ENCODE data around the gene EGR4. TPM values are rescaled to one million over a fixed set of nuclear protein-coding genes. Genes with fewer than 3 reads are reported as not detected.

Gene EGR4
- total RNA-seq, 3 donors from 2014 or later = 0.79 to 1.1 (median 0.87) TPM

DNA sequence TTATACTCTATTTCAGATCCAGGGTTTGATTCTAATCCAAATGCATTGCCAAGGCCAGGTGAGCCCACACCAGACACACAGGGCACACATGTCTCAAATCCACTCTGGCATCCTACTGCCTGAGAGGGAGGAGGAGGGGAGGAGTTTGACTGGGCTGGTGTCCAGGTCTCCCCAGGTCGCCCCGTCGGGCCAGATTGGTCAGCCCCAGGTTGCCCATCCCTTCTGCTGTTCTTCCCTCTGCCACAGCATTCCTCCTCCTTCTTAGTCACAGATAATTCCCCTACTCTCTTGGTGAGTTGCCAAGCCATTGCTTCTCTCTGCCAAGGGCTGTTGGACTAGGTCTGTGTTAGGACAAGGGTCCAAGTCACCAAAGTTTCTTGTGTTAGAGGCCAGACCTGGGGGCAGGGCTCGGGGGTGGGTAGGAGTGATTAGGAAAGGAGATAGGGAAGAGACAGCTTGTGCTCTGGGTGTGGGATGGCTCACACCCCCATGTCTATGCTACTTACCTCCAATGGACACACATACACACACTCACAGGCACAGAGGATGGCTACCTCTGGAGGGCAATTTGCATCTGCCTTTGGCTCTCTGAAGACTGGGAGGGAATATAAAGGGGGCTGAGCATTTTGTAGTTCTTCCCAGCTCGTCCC, 2.5 kb upstream of the EGR4 start:
- Mint-ChIP-seq H3K36me3 (ENCODE audit: insufficient read depth) (no peaks in the 10 kb centered on the region), H3K4me3 (no peak overlapping the region), H3K4me1 (ENCODE audit: low read depth) (peaks cover 12% of the 10 kb centered on the region), H3K9me3 (no peaks in the 10 kb centered on the region), H3K27me3 (ENCODE audit: low read depth) (peaks cover 66% of the 10 kb centered on the region)
- ATAC-seq (no peak), DNase-seq (no peak)

- DNase-seq = no peak
- Mint-ChIP-seq H3K4me1 (ENCODE audit: low read depth) (peaks cover 16% of the 10 kb centered on the region), H3K36me3 (ENCODE audit: insufficient read depth) (no peaks in the 10 kb centered on the region), H3K27me3 (ENCODE audit: low read depth) (peaks cover 64% of the 10 kb centered on the region), H3K9me3 (no peaks in the 10 kb centered on the region), H3K4me3 (no peak overlapping the region)
- no peak for ATAC-seq
Observed at GRCh38 chr2:73294239-73294638, 891 bp upstream of the EGR4 start.

GRCh38 chr2:73292906-73293533, 328 bp downstream of the EGR4 start:
- Mint-ChIP-seq H3K4me3 (peak overlapping the region; percentile 74), H3K4me1 (ENCODE audit: low read depth) (peaks cover 16% of the 10 kb centered on the region), H3K27me3 (ENCODE audit: low read depth) (peaks cover 72% of the 10 kb centered on the region), H3K36me3 (ENCODE audit: insufficient read depth) (no peaks in the 10 kb centered on the region), H3K9me3 (no peaks in the 10 kb centered on the region)
- peak; percentile 7 to 9 for ATAC-seq
- DNase-seq = peak; percentile 7

- peaks cover 16% of the 10 kb centered on the region for H3K4me1 Mint-ChIP-seq (ENCODE audit: low read depth)
- peak overlapping the region; percentile 69 for H3K4me3 Mint-ChIP-seq
- ATAC-seq (no peak), DNase-seq (no peak)
- no peaks in the 10 kb centered on the region for H3K9me3 Mint-ChIP-seq
- H3K36me3 Mint-ChIP-seq (ENCODE audit: insufficient read depth) = no peaks in the 10 kb centered on the region
- H3K27me3 Mint-ChIP-seq (ENCODE audit: low read depth) = peaks cover 67% of the 10 kb centered on the region
Observed at GRCh38 chr2:73292316-73292905, 937 bp downstream of the EGR4 start.

- H3K27me3 Mint-ChIP-seq (ENCODE audit: low read depth) = peaks cover 60% of the 10 kb centered on the region
- DNase-seq = no peak
- peak; percentile 6 to 8 for ATAC-seq
- H3K9me3 Mint-ChIP-seq = no peaks in the 10 kb centered on the region
- H3K4me3 Mint-ChIP-seq = peak overlapping the region; percentile 68
- no peaks in the 10 kb centered on the region for H3K36me3 Mint-ChIP-seq (ENCODE audit: insufficient read depth)
- peaks cover 16% of the 10 kb centered on the region for H3K4me1 Mint-ChIP-seq (ENCODE audit: low read depth)
Observed at GRCh38 chr2:73291461-73292315, 1.7 kb downstream of the EGR4 start.

DNA sequence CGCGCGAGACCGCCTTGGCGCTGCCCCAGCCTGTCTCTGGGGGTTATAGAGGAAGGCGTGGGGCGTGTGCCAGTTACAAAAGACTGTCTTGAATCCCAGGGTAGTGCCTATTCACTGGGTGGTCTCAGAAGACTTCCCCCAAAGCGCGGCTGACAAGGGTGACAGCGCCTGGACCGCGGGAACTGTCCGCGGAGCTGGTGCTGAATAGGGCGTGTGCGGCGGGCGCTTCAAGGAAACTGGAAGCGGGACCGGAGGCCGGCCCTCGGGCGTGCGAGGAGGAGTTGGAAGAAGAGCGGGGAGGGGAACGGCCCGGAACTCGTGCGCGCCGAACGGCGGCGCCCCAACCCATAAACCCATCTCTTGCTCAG, 2.3 kb downstream of the EGR4 start:
- Mint-ChIP-seq H3K36me3 (ENCODE audit: insufficient read depth) (no peaks in the 10 kb centered on the region), H3K27me3 (ENCODE audit: low read depth) (peaks cover 54% of the 10 kb centered on the region), H3K4me1 (ENCODE audit: low read depth) (peaks cover 16% of the 10 kb centered on the region), H3K9me3 (no peaks in the 10 kb centered on the region), H3K4me3 (peak overlapping the region; percentile 68)
- ATAC-seq (peak; percentile 27 to 29), DNase-seq (peak; percentile 41)

DNA sequence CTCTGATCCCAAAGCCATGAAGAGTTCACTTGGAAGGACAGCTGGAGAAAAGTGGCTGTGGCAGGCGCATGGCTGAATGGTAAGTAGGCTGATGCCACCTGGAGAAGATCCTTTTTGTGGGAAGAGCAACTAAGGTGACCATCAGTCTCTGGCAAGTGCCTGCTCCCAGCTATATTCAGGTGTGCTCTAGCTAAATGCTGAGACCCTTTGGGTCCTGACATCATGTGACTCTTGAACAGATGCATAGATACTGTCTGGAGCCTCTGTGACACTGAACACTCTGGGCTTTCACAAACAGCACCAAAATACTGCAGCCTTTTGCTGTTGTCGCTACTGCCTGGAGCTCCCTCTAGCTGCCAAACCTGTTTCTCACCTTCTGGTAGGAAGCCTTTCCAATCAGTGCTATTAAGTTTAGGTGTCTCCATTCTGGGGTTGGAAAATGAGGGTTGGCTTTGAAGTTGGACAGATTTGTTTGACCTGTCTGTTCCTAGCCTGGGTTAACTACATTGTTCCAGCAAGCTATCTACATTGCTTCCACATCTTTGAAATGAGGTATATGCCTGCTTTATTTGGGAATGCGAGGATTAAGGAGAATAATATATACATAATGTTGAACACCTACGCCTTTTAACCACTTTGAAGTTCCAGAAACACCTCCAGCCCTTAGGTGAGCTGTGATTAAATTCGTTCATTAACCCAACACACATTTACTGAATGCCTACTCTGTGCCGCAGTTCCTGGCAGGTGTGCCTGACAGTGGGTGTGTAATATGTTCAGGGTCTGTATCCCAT, 3.1 kb downstream of the EGR4 start:
- peaks cover 45% of the 10 kb centered on the region for H3K27me3 Mint-ChIP-seq (ENCODE audit: low read depth)
- H3K4me3 Mint-ChIP-seq = no peak overlapping the region
- DNase-seq = peak; percentile 40
- no peak for ATAC-seq
- H3K4me1 Mint-ChIP-seq (ENCODE audit: low read depth) = peaks cover 25% of the 10 kb centered on the region
- H3K36me3 Mint-ChIP-seq (ENCODE audit: insufficient read depth) = no peaks in the 10 kb centered on the region
- H3K9me3 Mint-ChIP-seq = no peaks in the 10 kb centered on the region

DNA sequence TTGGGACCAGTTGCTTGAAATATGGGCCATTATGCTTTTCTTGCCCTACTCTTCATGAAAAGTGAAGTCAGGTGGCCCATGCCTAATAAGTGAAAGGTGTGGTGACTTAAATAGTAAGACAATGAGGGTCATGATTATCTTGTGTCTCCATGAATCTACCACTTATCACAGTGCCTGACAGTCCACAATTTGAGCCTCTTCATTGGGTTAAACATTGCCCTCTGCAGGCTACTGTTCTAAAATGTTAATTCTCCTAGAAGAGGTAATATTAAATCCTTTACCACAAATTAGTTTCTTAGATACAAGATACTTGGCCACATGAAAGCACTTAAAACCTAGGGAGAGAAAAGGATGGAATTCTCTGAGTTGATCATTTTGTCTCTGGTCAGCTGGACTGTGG, 4.0 kb downstream of the EGR4 start:
- Mint-ChIP-seq H3K4me3 (no peak overlapping the region), H3K27me3 (ENCODE audit: low read depth) (peaks cover 40% of the 10 kb centered on the region), H3K9me3 (no peaks in the 10 kb centered on the region), H3K36me3 (ENCODE audit: insufficient read depth) (no peaks in the 10 kb centered on the region), H3K4me1 (ENCODE audit: low read depth) (peaks cover 27% of the 10 kb centered on the region)
- DNase-seq = no peak
- ATAC-seq = no peak

GRCh38 chr2:73286134-73286655, 7.2 kb downstream of the EGR4 start:
- Mint-ChIP-seq H3K4me3 (peak overlapping the region; percentile 65), H3K36me3 (ENCODE audit: insufficient read depth) (no peaks in the 10 kb centered on the region), H3K27me3 (ENCODE audit: low read depth) (peaks cover 28% of the 10 kb centered on the region), H3K9me3 (no peaks in the 10 kb centered on the region), H3K4me1 (ENCODE audit: low read depth) (peaks cover 25% of the 10 kb centered on the region)
- DNase-seq = no peak
- no peak for ATAC-seq

DNA sequence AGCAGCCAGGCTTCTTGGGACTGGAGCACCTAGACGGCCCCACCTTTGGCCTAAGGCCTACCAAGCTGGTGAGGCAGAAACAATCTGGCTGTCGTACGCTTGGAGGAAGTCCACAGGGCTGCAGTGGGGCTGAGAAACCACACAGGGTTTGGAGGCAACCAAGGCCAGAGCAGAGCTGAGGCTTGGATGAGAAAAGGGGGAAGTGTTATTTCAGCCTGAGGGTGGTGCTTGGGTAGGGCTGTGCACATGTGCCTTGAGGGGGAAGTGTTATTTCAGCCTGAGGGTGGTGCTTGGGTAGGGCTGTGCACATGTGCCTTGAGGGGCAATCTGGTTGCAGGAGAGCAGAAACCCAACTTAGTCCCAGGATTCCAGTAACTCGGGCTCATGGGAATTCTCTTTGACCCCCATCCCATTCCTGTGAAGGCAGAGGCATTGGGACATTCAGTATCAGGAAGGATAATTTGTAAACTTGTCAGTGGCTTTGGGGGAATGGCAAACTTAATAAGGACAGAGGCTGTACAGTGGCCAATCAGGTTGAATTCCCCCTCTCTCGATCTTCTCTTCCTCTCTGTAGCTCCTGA, 8.1 kb downstream of the EGR4 start:
- H3K4me3 Mint-ChIP-seq = peak overlapping the region; percentile 65
- peaks cover 4% of the 10 kb centered on the region for H3K36me3 Mint-ChIP-seq (ENCODE audit: insufficient read depth)
- peaks cover 18% of the 10 kb centered on the region for H3K4me1 Mint-ChIP-seq (ENCODE audit: low read depth)
- H3K27me3 Mint-ChIP-seq (ENCODE audit: low read depth) = peaks cover 18% of the 10 kb centered on the region
- DNase-seq (no peak), ATAC-seq (peak; percentile 11 to 15)
- H3K9me3 Mint-ChIP-seq = no peaks in the 10 kb centered on the region

GRCh38 chr2:73284296-73285158, 8.8 kb downstream of the EGR4 start, which contains the start of gene FBXO41:
Gene FBXO41 (minus strand): TSS chr2:73284478. CDS start chr2:73269630, 14,848 bp downstream.
- Mint-ChIP-seq H3K4me3 (peak within 1 kb of the TSS; percentile 83), H3K4me1 (ENCODE audit: low read depth) (peaks cover 18% of the 10 kb centered on the region), H3K36me3 (ENCODE audit: insufficient read depth) (peaks cover 4% of the 10 kb centered on the region), H3K9me3 (no peaks in the 10 kb centered on the region), H3K27me3 (ENCODE audit: low read depth) (peaks cover 14% of the 10 kb centered on the region)
- DNase-seq (peak; percentile 74), ATAC-seq (peak; percentile 88 to 90)

DNA sequence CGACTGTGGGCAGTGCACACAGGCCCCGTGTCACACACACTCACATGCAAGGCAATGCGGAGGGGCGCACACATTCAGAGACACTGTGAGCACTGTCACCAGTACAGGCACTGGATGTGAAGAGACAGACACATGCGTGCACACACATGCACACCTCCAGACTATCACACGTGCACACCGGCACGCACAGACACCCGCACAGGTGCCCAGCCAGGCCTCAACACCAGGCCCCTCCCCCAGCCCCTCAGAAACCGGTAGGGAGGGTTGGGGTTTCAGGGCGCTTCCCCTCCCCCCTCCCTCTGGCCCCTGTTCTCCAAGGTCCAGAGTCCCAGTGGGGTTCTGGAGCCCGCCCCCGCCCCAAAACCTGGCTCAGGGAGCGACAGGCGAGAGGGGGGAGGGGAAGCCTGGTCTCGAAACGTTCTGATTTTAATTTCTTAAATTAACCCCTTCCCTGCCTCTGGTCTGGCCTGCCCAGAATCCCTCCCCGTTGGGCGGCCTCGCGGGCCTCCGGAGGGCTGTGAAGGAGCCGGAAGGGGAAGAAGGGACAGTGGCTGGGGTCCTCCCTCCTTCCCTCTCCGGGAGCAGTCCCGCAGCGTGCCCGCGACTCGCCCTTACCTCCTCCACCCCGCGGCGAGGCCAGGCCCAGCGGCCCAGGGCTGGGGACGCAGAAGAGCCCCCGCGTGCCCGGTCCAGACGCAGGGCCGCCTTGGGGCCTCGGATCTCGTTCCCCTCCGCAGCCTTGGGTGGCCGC, 9.6 kb downstream of the EGR4 start:
- Mint-ChIP-seq H3K4me1 (ENCODE audit: low read depth) (peaks cover 18% of the 10 kb centered on the region), H3K36me3 (ENCODE audit: insufficient read depth) (peaks cover 6% of the 10 kb centered on the region), H3K27me3 (ENCODE audit: low read depth) (peaks cover 9% of the 10 kb centered on the region), H3K9me3 (no peaks in the 10 kb centered on the region), H3K4me3 (peak overlapping the region; percentile 83)
- DNase-seq = no peak
- peak; percentile 27 to 41 for ATAC-seq
